ENCODE data around the gene CAPS. TPM values are rescaled to one million over a fixed set of nuclear protein-coding genes. Genes with fewer than 3 reads are reported as not detected.

Gene CAPS
- total RNA-seq, 1 experiment from 2014 or later: 5.3 TPM

- ChIA-PET POLR2A (no interaction called here), CTCF (interaction anchor here (0.6 to 1.1 kb wide), 3 partner anchors 89 to 139 kb away, joined by 3 to 4 read pairs (median 3); partner anchors contain the start of gene NRTN)
- no peaks in the 10 kb centered on the region for H3K9me3 Mint-ChIP-seq
- H3K4me1 Mint-ChIP-seq: peaks cover 4% of the 10 kb centered on the region; the same call in 1 of the 2 replicates
- peak overlapping the region; percentile 34 for H3K27ac Mint-ChIP-seq
- DNase-seq (ENCODE audit: low spot score) (no peak), ATAC-seq (no peak)
- TF ChIP-seq TP53 (CRISPR knock-in tag; IDR thresholded peaks at IDR 0.05): no peak
- TF ChIP-seq MYBL2 (CRISPR knock-in tag; IDR thresholded peaks at IDR 0.05): no peak
- TF ChIP-seq TEAD4 (CRISPR knock-in tag; IDR thresholded peaks at IDR 0.05): no peak
- TF ChIP-seq EMX1 (CRISPR knock-in tag; IDR thresholded peaks at IDR 0.05): no peak
- no peak overlapping the region for H3K4me3 Mint-ChIP-seq
- no peaks in the 10 kb centered on the region for H3K27me3 Mint-ChIP-seq (ENCODE audit: low read depth)
- peaks cover 24% of the 10 kb centered on the region for H3K36me3 Mint-ChIP-seq
These were observed 19.5 kb downstream of the CAPS start for GRCh38 chr19:5933391-5934068.

DNA sequence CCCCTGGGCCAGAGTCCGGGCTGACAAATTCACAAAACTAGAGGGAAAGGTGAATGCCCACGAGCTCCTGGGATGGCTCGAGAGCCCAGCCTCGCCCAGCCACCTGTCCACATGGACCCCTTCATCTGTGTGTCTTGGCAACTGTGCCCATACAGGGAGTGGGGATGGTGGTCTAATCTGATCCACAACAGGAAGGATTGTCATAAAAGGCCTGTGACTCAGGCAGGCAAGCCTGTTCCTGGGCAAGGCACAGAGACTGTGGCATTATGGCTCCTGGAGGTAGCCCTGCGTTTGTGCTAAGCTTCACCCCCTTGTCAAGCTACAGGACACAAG is 20.0 kb downstream of the CAPS start:
- Mint-ChIP-seq H3K27me3 (ENCODE audit: low read depth) (no peaks in the 10 kb centered on the region), H3K36me3 (peaks cover 19% of the 10 kb centered on the region), H3K27ac (no peak overlapping the region; the same call in 1 of the 2 replicates), H3K4me3 (no peak overlapping the region), H3K9me3 (no peaks in the 10 kb centered on the region), H3K4me1 (peaks cover 4% of the 10 kb centered on the region; the same call in 1 of the 2 replicates)
- ChIA-PET POLR2A (interaction anchor here (0.6 kb wide), 1 partner anchor 1062 kb away, joined by 3 read pairs; no protein-coding TSS in a partner anchor), CTCF (interaction anchor here (1.0 to 2.6 kb wide), 3 partner anchors 34 to 130 kb away, joined by 3 to 12 read pairs (median 4); partner anchors contain the start of gene NRTN)
- ATAC-seq: no peak
- no peak for DNase-seq (ENCODE audit: low spot score)
- TF ChIP-seq ESRRA (CRISPR knock-in tag; IDR thresholded peaks at IDR 0.05; ENCODE audit: borderline replicate concordance) (no peak), CREM (CRISPR knock-in tag; IDR thresholded peaks at IDR 0.05) (no peak), AFF4 (CRISPR knock-in tag; IDR thresholded peaks at IDR 0.05; ENCODE audit: borderline replicate concordance) (no peak), MLX (CRISPR knock-in tag; IDR thresholded peaks at IDR 0.05) (no peak), ZMAT4 (CRISPR knock-in tag; IDR thresholded peaks at IDR 0.05) (no peak), GABPB1 (CRISPR knock-in tag; IDR thresholded peaks at IDR 0.05) (no peak), ERG (CRISPR knock-in tag; IDR thresholded peaks at IDR 0.05) (no peak), FOXK1 (CRISPR knock-in tag; IDR thresholded peaks at IDR 0.05) (no peak), KAT7 (CRISPR knock-in tag; IDR thresholded peaks at IDR 0.05; ENCODE audit: borderline replicate concordance) (no peak), NR1H2 (CRISPR knock-in tag; IDR thresholded peaks at IDR 0.05) (no peak), MXD4 (CRISPR knock-in tag; IDR thresholded peaks at IDR 0.05; ENCODE audit: borderline replicate concordance) (no peak), ZNF423 (CRISPR knock-in tag; IDR thresholded peaks at IDR 0.05) (no peak), ZNF532 (CRISPR knock-in tag; IDR thresholded peaks at IDR 0.05; ENCODE audit: borderline replicate concordance) (no peak), ZNF219 (CRISPR knock-in tag; IDR thresholded peaks at IDR 0.05; ENCODE audit: borderline replicate concordance) (no peak)
- TF ChIP-seq, protein P1, sequence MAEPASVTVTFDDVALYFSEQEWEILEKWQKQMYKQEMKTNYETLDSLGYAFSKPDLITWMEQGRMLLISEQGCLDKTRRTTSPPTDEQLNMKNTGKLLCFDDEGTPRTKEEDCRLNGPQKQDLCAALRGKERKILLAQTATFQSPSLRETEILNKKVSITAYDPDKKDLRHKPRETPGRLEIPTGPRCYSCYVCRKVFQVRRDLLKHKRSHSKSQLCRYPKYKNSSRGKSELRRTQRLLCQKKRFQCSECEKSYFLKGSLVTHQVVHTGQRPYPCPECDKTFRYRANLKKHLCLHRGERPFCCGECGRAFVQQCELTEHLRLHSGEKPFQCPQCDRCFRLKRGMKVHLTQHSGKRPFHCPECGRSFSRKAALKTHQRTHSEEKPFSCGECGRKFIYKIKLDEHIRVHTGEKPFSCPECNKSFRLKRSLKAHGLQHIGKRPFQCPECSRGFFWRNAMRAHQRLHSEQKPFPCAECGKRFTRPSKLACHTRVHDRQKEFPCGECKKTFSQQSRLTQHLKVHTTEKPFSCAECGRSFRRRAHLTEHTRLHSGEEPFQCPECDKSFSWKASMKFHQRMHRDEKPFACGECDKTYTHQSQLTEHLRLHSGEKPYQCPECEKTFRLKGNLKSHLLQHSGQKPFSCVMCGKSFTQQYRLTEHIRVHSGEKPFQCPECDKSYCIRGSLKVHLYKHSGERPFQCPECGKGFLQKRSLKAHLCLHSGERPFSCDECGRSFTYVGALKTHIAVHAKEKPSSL (CRISPR knock-in tag; conservative IDR thresholded peaks at IDR 0.05): no peak
- TF ChIP-seq, protein P2, sequence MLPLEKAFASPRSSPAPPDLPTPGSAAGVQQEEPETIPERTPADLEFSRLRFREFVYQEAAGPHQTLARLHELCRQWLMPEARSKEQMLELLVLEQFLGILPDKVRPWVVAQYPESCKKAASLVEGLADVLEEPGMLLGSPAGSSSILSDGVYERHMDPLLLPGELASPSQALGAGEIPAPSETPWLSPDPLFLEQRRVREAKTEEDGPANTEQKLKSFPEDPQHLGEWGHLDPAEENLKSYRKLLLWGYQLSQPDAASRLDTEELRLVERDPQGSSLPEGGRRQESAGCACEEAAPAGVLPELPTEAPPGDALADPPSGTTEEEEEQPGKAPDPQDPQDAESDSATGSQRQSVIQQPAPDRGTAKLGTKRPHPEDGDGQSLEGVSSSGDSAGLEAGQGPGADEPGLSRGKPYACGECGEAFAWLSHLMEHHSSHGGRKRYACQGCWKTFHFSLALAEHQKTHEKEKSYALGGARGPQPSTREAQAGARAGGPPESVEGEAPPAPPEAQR (CRISPR knock-in tag; IDR thresholded peaks at IDR 0.05): no peak
